HG03558 (cell line): Measurements from ENCODE around the gene LHX4.
"Not testable (repeated sequence)": the region's sequence is repeated elsewhere in the genome, so short reads cannot be mapped to it uniquely, and the experiment has no call there.

Experiments
- ATAC-seq: cut with Tn5 transposase; IDR thresholded peaks from one replicate; pipeline ENCODE4 v1.9.1; 2021; ENCODE audit warnings: moderate number of reproducible peaks; ENCODE audit not compliant: unreplicated experiment; ENCODE audit errors: extremely low read depth

Gene LHX4

DNA sequence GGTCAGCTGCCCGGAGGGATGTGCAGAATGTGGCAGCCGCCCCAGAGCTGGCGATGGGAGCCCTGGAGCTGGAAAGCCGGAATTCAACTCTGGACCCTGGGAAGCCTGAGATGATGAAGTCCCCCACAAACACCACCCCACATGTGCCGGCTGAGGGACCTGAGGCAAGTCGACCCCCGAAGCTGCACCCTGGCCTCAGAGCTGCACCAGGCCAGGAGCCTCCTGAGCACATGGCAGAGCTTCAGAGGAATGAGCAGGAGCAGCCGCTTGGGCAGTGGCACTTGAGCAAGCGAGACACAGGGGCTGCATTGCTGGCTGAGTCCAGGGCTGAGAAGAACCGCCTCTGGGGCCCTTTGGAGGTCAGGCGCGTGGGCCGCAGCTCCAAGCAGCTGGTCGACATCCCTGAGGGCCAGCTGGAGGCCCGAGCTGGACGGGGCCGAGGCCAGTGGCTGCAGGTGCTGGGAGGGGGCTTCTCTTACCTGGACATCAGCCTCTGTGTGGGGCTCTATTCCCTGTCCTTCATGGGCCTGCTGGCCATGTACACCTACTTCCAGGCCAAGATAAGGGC is 33.5 kb upstream of the LHX4 start:
- no peak for ATAC-seq

GRCh38 chr1:180197231-180197630 is 32.8 kb upstream of the LHX4 start:
- ATAC-seq, result no peak

DNA sequence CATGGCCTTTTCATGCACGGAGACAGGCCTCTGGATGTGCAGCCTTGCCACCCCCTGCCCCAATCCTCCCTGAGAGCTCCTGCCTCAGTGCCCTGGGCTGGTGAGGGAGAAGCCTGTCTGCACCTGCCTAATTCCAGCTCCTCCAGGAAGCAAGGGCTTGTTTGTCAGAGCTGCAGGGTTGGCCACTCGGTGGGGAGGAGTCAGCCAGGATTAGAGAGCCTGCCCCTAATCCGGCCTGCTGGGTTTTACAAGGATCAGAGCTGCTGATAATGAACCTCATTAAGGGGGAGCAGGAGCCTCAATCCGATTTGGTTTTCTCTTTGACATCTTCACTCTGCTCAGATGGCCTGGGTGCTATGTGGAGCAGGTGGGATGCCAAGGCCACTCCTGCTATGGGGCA is 31.9 kb upstream of the LHX4 start:
- no peak for ATAC-seq

DNA sequence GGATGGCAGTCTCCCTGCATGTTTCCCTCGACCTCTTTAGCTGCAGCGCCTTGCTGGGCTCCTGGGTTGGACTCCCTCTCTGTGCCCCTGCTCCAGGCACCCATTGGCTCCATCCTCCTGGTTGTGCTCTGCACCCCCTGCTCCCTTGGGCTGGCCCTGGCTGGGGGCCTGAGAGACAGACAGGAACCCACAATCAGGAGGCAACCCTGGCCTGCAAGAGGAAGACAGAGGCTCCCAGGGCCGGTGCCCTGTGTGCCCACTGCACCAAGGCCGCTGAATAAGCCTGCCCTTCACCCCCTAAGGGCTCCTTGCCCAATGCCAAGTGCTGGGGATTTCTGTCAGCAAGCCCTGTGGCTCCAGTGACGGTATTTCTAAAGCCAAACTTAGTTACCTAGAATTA is 31.5 kb upstream of the LHX4 start:
- no peak for ATAC-seq

DNA sequence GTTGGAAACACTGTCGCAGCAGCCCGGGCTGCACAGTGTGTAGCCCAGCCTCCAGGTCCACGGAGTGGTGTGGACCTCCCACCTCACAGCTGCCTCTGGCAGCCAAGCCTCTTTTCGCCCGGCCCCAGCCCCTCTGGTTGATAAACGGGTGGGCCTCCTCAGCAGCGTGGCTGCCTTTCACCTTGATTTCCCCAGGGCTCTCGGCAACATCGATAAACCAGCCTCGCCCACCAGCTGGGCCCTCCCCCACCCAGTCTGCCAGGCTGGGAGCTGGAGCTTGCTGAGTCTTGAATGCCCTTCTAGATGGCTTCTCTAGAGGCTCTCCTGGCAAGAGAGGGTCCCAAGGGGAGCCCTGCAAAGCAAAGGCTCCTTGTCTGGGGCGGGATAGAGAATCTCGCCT is 31.0 kb upstream of the LHX4 start:
- ATAC-seq, result no peak

GRCh38 chr1:180201451-180202200 is 28.4 kb upstream of the LHX4 start:
- ATAC-seq, result no peak

DNA sequence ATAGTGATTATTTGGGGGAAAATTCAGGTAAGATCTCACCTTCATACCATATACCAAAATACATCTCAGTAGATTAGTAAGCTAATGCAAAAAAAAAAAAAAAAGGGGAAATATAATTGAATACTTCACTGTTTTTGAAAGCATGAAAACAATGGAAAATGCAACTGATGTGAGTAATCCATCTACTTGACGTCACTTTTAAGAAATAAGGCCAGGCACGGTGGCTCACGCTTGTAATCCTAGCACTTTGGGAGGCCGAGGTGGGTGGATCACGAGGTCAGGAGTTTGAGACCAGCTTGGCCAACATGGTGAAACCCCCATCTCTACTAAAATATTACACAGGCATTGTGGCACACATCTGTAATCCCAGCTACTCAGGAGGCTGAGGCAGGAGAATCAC is 27.5 kb upstream of the LHX4 start:
- not testable (repeated sequence) for ATAC-seq

DNA sequence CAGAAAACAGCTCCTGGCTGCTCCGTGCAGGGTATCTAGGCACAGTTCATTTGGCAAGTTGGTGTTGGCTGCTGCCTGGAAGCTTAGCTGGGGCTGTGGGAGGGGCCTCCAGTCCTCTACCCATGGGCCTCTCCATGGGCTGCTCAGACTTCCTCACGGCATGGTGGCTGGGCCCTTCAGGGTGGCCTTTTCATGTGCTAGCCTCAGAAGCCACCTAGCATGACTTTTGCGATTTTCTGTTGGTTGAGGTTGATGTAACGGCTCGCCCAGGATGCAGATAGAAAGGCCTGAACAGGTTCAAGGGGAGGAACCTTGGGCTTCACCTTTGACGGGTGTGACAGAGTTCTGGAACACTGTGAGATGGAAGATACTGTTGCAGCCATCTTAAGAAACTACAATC is 25.8 kb upstream of the LHX4 start:
- no peak for ATAC-seq

GRCh38 chr1:180206581-180206980 is 23.5 kb upstream of the LHX4 start:
- ATAC-seq, result no peak

DNA sequence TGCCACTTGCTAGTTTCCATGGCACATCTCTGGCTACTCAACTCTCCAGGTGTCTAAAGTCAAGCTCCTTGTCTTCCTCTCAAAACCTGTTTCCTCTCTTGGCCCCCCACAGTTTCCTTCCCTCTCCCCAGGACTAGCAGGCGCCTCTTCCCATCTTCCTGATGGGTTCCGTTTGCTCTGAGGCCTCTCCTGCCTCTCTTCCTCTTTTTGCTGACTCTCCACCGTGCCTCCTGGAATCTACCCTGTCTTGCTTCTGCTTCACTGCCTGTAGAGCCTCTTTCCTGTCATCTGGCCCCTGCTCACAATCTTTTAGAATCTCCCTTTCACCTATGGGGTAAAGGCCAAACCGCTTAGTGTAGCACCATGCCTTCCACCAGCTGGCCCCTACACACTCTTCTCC is 21.8 kb upstream of the LHX4 start:
- no peak for ATAC-seq

DNA sequence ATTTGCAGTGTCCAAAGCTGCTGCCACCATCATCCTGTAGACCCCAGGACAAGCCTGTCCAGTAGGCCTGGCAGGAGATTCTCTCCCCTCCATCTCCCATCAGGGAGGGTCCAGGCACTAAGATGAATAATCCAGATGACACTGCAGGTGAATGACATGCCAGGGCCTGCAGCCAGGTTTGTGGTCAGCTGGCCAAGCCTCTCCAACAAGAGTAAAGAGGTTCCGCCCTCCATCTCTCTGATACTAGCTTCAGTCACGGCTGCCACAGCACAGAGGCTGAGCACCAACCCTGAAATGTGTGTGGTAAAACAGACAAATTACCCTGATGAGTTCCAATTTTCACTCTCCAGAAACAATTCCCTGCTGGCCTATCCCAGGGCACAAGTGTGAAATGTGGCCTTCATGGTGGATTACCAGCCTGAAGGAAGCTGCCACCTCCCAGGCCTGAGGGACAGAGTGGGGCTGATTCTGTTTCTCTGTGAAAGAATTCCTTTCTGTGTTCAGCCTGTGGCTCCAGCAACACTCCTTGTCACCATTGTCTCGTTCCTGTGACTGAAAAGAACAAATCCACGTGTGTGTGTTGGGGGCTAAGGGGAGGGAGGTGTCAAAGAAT is 19.9 kb upstream of the LHX4 start:
- no peak for ATAC-seq

DNA sequence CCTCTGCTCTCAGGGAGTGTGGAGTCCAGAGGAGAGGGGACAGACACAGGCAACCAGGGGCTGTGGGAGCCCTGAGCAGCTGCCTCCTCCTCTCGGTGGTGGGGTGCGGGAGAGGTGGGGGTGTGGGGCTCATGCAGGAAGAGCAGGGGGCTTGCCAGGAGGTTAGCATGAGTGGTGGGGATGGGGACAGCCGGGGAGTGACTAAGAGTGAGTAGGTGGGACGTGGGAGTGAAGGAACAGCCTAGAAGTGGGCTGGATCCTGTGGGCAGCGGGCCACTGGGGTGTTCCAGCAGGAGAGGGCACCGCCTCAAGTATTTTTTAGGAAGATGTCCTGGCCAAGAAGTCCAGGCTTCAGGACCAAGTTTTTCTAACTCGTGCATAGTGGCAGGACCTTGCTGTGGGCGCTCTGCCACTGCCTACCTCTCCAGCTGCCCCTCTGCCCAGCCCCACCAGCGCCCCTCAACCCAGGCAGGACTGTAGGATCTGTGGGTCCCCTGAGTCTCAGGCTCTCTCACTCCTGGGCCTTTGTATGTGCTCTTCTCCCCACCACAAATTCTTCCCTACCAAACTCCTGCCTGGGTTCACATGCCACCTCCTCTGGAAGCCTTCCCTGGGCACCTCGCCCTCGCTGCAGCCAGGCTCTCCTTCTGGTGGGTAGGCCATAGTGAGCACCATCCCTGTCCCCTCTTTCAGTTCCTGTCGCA is 18.8 kb upstream of the LHX4 start:
- no peak for ATAC-seq

GRCh38 chr1:180211860-180212229 is 18.2 kb upstream of the LHX4 start:
- no peak for ATAC-seq

DNA sequence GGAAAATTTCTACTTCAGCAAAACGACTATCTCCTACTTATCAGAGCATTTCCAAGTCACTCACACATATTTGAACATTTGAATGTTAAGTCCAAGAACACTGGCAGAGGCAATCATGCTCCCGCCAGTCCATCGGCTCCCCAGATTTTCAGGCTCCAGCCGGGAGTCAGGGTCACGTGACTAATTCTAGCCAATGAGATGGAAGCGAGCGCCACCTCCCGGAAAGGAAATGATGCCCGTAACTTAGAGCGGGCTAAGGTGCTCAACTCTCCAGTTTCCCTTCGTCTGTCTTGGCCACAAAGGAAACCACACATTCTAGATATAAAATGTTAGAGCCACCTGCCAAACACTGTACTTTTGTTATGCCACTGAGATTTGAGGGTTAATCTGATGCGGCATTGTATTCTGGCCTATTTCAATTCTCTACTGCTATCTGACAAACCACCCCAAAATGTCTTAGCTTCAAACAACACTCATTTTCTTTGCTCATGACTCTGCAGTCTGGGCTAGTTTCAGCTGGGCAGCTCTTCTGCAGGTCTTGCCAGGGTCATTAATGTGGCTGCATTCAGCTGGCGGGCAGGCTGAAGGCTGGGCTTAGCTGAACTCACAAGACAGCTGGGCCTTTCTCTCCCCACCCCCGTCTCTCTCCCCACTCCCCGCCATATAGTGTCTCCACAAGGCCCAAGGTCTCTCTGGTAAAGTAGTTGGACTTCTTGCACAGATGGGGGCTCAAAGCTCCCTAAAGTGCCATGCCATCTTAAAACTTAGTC is 16.5 kb upstream of the LHX4 start:
- ATAC-seq, result no peak

GRCh38 chr1:180215856-180216625 is 14.0 kb upstream of the LHX4 start:
- ATAC-seq, result no peak

- no peak for ATAC-seq
Measured at GRCh38 chr1:180217006-180217405, 13.1 kb upstream of the LHX4 start.

DNA sequence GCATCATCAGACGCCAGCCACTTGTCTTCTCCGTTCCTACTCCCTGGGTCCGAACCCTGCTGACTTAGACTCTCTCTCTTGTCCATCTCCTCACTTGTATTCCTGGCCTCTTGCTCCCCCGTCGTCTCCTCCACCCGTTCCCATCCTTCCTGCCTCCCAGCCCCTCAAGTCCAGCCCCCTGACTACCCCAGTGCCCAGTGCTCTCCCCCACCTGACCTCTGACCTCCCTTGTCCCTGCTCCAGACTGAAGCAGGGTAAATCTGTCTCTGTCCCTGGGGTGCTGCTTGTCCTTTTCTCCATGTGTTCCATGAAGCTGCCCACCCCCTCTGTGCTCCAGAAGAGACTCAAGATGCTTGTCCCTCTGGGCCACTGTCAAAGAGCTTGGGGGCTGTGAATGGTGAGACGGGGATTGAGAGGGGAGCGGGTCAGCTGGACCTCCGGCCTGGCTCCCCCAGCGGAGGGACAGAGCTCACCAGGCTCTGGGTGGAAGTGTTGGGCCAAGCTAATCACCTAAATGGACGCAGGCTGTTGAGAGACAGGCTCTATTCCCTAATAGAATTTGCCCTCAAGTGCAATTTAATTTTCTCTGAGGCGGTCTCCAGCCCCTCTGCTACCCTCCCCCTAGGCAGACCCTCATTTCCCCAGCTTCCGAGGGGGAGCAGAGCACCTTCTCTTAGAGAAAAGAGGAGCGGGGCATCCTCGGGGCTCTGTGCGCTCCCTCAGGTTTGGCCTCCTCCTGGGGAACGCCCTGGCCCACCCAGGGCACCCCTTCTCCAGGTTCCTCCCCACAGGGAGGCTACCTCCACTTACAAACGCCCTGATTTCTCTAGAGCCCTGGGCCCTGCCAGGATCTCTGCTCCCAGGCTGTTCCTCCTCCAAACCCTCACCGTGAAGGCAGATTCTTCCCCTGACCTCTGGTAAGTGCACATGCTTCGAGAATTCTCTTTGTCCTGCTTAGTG is 11.0 kb upstream of the LHX4 start:
- no peak for ATAC-seq

- ATAC-seq, result no peak
Measured at GRCh38 chr1:180219776-180220175, 10.3 kb upstream of the LHX4 start.

DNA sequence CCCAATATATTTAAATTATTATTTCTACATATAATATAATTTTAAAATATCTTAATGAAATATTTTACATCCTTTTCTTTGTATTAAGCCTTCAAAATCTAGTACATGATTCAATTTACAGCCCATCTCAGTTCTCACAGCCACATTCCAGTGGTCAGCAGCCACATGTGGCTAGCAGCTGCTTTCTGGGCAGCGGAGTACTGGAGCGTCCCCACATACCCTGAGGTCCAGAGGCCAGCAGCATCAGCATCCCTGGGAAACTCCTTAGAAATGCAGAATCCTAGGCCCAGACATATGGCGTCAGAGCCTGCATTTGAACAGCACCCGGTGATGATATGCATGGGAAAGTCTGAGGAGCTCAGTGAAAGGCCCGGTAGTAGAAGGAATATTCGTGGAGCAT is 8.6 kb upstream of the LHX4 start:
- no peak for ATAC-seq
